Panc1 (cell line): Measurements from ENCODE around the gene GNAT2.

Experiments
- CTCF ChIP-seq: fragments of 450-650 bp; IDR thresholded peaks from 2 replicates; pipeline ENCODE4 v1.5.1; 2017; ENCODE audit warnings: mild to moderate bottlenecking
- POLR2AphosphoS5 ChIP-seq: IDR thresholded peaks from 2 replicates; pipeline ENCODE4 v1.6.1; 2012; ENCODE audit warnings: mild to moderate bottlenecking, low read depth, low read length, moderate library complexity
- SIN3A ChIP-seq: IDR thresholded peaks from 2 replicates; pipeline ENCODE4 v1.6.1; 2012; ENCODE audit warnings: low read depth, mild to moderate bottlenecking, low read length, moderate library complexity, borderline replicate concordance; ENCODE audit not compliant: insufficient read depth

GRCh38 chr1:109628540-109629321, 9.3 kb upstream of the GNAT2 start:
- TF ChIP-seq CTCF (no peak), POLR2AphosphoS5 (no peak), SIN3A (no peak)
